Glutamatergic neuron (in vitro differentiated cells): ENCODE results near the gene NEB. TPM values are rescaled to one million over a fixed set of nuclear protein-coding genes. Genes with fewer than 3 reads are reported as not detected.

ENCODE experiments used
- DNase-seq: peaks from one replicate; pipeline ENCODE4 v3.0.0; 2022
- H3K27ac Mint-ChIP-seq: one replicate; pipeline ENCODE4 v1.8.0; 2020; ENCODE audit warnings: mild to moderate bottlenecking, mixed read lengths, inconsistent platforms; ENCODE audit not compliant: unreplicated experiment
- H3K27me3 Mint-ChIP-seq: one replicate; pipeline ENCODE4 v1.8.0; 2020; ENCODE audit warnings: mild to moderate bottlenecking, moderate library complexity, mixed read lengths, inconsistent platforms; ENCODE audit not compliant: unreplicated experiment
- H3K36me3 Mint-ChIP-seq: one replicate; pipeline ENCODE4 v1.8.0; 2020; ENCODE audit warnings: mild to moderate bottlenecking, mixed read lengths, inconsistent platforms; ENCODE audit not compliant: unreplicated experiment
- H3K4me1 Mint-ChIP-seq: one replicate; pipeline ENCODE4 v1.8.0; 2020; ENCODE audit warnings: mild to moderate bottlenecking, low read depth, mixed read lengths, inconsistent platforms; ENCODE audit not compliant: unreplicated experiment
- H3K4me3 Mint-ChIP-seq: one replicate; pipeline ENCODE4 v1.8.0; 2020; ENCODE audit warnings: mild to moderate bottlenecking, mixed read lengths, inconsistent platforms; ENCODE audit not compliant: unreplicated experiment
- H3K9me3 Mint-ChIP-seq: one replicate; pipeline ENCODE4 v1.8.0; 2020; ENCODE audit warnings: mild to moderate bottlenecking, moderate library complexity, mixed read lengths, inconsistent platforms; ENCODE audit not compliant: unreplicated experiment
- total RNA-seq: library from RNA; stranded (reverse); fragmentation: NEBNext Ultra II Directional; extraction: Animal tissue kit (Norgen Biotek cat#: 25700); gene quantifications from one replicate; pipeline ENCODE4 v1.2.1, GENCODE V29; 2021; ENCODE audit not compliant: unreplicated experiment
- TF ChIP-seq, protein P1 (sequence below): fragments of 200-600 bp; sonication (generic); IDR thresholded peaks from one replicate; pipeline ENCODE4 v1.5.0; 2021; ENCODE audit not compliant: partially characterized antibody, unreplicated experiment

Gene NEB
- total RNA-seq, 1 donor from 2014 or later = 0.59 TPM

DNA sequence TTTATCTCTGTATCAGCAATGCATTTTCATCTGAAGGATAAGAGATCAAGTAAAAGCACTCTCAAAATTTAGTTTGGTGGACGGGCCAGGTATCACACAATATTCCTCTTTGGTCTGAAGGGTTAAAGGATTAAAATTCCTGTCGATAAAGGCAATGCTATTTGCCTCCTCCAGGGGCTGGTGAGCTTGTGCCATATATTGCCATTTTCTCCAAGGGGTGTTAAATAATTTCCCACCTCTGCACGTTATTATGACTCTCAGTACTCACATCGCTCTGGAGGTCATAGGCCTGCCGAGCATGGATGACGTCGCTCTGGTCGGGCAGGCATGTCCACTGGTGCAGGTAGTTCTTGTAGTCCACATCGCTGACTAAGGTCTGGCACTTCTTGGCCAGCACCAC lies 94.2 kb downstream of the NEB start:
- Mint-ChIP-seq H3K9me3 (no peaks in the 10 kb centered on the region), H3K4me1 (no peaks in the 10 kb centered on the region), H3K36me3 (no peaks in the 10 kb centered on the region), H3K27ac (no peak overlapping the region), H3K4me3 (no peak overlapping the region), H3K27me3 (no peaks in the 10 kb centered on the region)
- no peak for DNase-seq
- TF ChIP-seq, protein P1, sequence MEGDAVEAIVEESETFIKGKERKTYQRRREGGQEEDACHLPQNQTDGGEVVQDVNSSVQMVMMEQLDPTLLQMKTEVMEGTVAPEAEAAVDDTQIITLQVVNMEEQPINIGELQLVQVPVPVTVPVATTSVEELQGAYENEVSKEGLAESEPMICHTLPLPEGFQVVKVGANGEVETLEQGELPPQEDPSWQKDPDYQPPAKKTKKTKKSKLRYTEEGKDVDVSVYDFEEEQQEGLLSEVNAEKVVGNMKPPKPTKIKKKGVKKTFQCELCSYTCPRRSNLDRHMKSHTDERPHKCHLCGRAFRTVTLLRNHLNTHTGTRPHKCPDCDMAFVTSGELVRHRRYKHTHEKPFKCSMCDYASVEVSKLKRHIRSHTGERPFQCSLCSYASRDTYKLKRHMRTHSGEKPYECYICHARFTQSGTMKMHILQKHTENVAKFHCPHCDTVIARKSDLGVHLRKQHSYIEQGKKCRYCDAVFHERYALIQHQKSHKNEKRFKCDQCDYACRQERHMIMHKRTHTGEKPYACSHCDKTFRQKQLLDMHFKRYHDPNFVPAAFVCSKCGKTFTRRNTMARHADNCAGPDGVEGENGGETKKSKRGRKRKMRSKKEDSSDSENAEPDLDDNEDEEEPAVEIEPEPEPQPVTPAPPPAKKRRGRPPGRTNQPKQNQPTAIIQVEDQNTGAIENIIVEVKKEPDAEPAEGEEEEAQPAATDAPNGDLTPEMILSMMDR = peak; percentile 34

DNA sequence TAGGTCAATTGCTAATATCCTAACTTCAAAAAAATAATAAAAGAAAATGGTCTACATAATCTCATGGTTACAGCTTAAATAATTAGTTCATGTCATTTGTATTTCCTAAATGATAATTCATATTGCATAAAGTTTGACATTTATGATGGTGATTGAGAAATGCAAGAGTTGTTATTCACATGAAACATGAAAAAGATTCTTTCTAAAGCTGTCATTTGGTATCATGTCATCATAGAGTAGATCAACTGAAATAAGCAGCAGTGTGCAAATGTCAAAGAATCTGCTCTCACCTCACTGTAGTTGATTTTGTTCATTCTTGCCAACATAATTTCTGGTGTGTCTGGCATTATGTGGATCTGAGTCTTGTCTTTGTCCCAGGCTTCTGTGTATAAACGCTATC lies 95.3 kb downstream of the NEB start:
- Mint-ChIP-seq H3K36me3 (no peaks in the 10 kb centered on the region), H3K4me1 (no peaks in the 10 kb centered on the region), H3K27me3 (no peaks in the 10 kb centered on the region), H3K4me3 (no peak overlapping the region), H3K27ac (no peak overlapping the region), H3K9me3 (no peaks in the 10 kb centered on the region)
- TF ChIP-seq, protein P1 = no peak
- no peak for DNase-seq

DNA sequence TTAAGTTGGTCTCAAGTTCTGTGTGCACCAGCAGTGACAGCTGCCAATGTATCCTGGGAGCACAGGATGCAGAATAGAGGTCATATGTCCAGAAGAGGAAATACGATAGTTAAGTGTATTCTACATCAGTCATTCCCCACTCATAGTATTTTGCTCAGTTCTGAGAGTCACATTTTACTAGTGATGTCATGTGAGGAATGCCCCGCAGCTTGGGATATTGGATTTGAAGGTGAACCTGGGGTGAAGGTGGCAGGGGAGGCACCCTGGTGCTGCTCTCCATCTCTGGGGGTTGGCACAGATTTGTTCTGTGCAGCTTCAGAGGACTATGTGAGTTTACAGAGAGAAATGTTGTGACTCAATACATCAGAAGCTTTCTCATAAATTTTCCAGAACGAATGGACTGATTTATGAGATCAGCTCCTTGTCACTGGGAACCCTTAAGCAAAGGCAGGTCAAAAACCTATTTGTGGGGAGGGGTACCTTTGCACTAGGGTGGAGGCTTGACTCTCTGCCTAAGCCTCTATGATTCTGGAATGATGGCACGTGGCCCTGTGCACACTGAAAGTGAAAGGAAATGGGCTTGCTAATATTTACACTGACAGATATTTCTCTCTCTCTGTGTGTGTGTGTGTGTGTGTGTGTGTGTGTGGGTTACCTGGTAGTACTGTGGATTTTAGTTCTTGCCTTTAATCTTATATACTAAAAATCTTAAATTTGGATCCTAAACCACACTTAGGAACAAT lies 95.9 kb downstream of the NEB start:
- Mint-ChIP-seq H3K27ac (no peak overlapping the region), H3K27me3 (no peaks in the 10 kb centered on the region), H3K36me3 (no peaks in the 10 kb centered on the region), H3K9me3 (no peaks in the 10 kb centered on the region), H3K4me1 (no peaks in the 10 kb centered on the region), H3K4me3 (no peak overlapping the region)
- TF ChIP-seq, protein P1 = no peak
- no peak for DNase-seq

DNA sequence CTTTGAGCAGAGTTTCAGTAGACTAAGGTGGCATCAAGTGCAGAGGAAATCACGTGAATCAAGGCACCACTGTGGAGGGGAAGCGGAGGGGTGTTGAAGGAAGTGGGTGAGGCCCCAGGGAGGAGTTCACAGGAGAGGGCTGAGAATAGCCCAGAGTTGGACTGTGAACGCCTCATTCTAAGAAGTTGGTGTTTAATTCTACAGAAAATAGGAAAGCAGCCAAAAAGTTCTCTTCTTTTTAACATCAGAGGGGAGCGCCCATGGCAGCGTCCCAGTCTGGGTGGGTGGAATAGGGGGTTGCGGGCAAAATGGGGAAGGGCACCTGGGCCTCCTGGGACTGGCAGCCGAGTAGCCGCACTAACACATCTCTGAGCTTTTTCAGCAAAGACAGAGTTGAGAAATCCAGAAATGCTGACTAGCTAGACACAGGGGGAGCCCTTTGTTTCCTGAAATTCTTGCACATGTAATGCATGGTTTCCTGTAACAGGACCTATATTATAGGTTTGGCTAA lies 97.0 kb downstream of the NEB start:
- Mint-ChIP-seq H3K27me3 (no peaks in the 10 kb centered on the region), H3K27ac (no peak overlapping the region), H3K4me1 (no peaks in the 10 kb centered on the region), H3K9me3 (no peaks in the 10 kb centered on the region), H3K36me3 (no peaks in the 10 kb centered on the region), H3K4me3 (no peak overlapping the region)
- no peak for DNase-seq
- TF ChIP-seq, protein P1 = no peak

DNA sequence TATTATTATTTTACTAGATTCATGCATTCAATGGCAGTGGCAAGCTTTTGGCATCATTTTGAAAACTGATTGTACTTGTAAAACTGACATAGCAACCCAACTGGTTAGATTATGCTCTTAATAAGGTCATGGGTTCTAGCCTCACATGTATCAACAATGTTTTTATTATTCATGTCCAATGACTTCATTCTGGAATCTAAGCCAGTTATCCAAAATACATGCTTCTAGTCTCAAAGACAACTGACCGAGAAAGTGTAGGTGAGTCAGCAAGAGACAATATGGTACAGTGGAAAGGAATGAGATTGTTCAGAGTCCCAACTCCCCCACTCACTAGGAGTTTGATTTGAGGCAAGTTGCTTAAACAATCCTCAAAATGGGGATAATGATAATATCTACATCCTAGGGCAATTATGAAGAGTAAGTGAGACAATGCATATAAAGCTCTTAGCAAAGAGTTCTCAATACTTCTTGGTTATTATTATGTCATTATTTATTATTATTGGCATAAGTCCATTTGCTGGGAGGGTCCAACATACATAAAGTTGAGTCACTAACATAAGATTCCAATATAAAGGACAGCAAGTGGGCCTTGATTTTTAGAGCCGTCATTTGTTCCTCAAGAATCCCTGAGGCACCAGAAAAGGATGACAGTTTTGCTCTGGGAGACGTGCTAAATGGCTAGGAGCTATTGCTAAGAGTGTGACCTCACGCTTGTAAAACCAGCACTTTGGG lies 99.4 kb downstream of the NEB start:
- H3K9me3 Mint-ChIP-seq = no peaks in the 10 kb centered on the region
- H3K27me3 Mint-ChIP-seq = no peaks in the 10 kb centered on the region
- no peak for DNase-seq
- TF ChIP-seq, protein P1 = no peak
- no peaks in the 10 kb centered on the region for H3K4me1 Mint-ChIP-seq
- H3K27ac Mint-ChIP-seq = no peak overlapping the region
- H3K4me3 Mint-ChIP-seq = no peak overlapping the region
- no peaks in the 10 kb centered on the region for H3K36me3 Mint-ChIP-seq
